CD1c-positive myeloid dendritic cell (primary cell): Measurements from ENCODE around the gene ATAD2B.

Source experiments
- DNase-seq: peaks from one replicate; pipeline ENCODE4 v3.0.0-alpha.2; 2016; ENCODE audit errors: extremely low spot score

The ATAD2B gene

GRCh38 chr2:23837871-23838270 lies 89.1 kb downstream of the ATAD2B start:
- DNase-seq: no peak

GRCh38 chr2:23836971-23837565 lies 89.9 kb downstream of the ATAD2B start:
- no peak for DNase-seq

DNA sequence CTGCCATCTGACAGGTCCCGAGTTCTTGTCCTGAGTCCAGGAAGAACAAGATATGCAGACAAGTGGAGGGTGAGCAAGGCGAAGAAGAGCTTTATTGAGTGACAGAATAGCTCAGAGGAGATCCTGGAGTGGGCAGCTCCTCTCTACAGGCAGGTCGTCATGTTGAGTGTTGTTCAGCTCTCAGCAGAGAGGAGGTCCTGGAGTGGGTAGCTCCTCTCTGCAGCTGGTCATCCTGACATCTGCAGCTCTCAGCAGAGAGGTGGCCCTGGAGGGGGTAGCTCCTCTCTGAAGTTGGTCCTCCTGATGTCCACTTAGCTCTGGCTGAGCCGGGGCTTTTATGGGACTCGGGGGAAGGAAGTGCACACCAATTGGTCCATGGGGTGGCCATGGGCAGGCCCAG lies 90.4 kb downstream of the ATAD2B start:
- DNase-seq: no peak

GRCh38 chr2:23835988-23836387 lies 90.9 kb downstream of the ATAD2B start:
- DNase-seq: no peak

- DNase-seq: no peak
These were observed 91.5 kb downstream of the ATAD2B start for GRCh38 chr2:23835423-23835822.

GRCh38 chr2:23828986-23829385 lies 97.9 kb downstream of the ATAD2B start:
- DNase-seq: no peak

GRCh38 chr2:23828256-23828980 lies 98.5 kb downstream of the ATAD2B start:
- DNase-seq: no peak

DNA sequence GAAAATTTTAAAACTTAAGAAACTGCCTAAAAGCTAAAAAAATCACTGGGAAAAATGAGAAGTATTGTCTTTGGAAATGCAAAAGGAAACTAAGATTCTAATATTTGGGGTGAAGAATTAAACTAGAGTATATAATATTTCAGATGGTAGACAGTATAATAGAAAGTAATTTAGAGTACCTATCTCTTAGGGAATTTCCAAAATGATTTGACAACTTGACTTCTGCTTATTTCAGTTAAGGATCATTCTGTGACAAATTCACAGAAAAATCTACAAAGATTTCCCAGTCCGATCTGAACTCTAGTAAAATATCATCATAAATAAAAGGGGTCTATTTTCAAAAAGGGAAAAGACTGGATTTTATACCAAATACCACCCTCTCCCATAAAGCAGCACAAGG lies 99.6 kb downstream of the ATAD2B start:
- DNase-seq: peak; percentile 9

DNA sequence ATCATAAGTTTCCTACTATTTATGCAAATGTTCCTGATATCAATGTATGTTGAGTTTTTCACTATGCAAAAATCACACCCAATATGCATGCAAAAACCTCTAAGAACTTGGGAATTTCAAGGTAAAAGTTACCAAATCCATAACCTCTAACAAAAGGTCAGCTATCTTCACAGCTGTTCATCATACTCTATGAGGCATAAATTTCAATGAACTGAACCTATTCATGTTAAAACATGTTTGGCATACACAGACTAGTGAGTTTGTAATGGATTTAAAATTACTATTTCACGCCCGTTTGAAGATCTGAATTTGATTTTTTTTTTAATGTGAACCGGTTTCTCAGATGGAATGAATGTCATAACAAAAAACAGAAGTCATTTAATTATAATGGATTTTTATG lies 100.2 kb downstream of the ATAD2B start:
- DNase-seq: no peak

GRCh38 chr2:23826040-23826439 lies 100.9 kb downstream of the ATAD2B start:
- peak; percentile 41 for DNase-seq

DNA sequence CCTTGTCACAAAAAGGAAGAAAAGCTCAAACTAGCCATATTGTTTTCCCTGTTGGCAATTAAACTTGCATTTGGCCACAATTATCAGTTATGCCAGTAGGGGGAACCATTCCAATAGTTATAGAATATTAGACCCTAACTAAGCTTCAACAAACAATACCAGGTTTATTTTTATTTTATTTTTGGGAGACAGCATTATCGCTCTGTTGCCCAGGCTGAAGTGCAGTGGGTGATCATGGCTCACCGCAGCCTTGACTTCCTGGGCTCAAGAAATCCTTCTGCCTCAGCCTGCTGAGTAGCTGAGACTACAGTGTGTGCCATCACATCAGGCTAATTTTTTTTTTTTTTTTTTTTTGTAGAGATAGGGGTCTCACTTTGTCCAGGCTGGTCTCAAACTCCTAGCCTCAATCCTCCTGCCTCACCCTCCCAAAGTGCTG lies 102.1 kb downstream of the ATAD2B start:
- peak; percentile 66 for DNase-seq

- no peak for DNase-seq
These were observed 103.1 kb downstream of the ATAD2B start for GRCh38 chr2:23823863-23824262.

- no peak for DNase-seq
These were observed 112.0 kb downstream of the ATAD2B start for GRCh38 chr2:23814963-23815362.

DNA sequence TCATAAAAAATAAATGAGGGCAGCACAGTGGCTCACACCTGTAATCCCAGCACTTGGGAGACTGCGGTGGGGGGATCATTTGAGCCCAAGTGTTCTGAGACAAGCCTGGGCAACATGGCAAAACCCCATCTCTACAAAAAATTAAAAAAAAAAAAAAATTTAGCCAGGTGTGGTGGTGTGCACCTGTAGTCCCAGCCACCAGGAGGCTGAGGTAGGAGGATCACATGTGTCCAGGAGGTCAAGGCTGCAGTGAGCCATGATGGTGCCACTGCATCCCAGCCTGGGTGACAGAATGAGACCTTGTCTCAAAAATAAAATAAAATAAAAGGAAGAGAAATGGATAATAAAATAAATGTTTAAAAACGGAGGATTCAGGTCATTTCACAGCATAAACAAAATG lies 113.5 kb downstream of the ATAD2B start:
- DNase-seq: no peak

DNA sequence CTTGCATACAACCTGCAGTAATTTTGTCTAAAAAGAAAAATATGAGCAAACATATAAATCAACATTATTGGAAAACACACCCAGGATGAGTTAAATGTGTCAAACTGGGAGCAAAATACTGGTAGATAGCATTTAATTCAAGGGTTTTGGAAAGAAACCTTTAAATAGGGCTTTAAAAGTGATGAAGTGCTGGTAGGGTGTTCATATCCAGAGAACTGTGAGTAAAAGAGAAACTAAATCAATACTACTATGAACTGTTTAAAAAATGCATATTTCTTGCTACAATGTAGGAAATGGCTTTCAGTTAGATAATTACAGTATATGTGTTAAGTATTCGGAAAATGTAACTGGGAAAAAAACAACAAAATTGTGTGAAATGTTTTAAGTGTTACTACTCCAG lies 117.8 kb downstream of the ATAD2B start:
- no peak for DNase-seq

DNA sequence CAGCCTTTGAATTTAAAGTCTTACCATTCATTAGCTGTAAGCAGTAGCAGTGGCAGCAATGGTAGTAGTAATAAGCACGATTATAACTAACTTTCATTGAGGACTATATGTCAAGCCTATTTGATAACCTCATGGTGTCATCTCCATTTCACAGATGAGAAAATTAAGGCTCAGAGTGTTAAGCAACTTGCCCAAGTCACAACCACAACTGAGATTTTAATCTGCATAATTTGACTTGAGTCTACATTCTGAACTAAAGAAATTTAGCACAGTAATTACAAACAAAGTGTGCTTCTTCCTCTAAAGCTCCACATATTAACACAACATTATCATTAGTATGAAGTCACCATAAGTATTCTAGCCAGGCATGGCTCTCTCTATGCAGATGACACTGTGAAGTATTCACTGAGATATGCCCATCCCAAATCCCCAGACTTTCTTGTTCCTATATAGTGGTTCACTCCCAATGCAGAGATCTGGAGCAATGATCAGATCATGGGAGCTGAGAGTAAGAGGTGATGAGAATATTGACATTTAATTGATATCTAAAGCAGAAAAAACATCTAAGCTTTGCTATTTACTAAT lies 120.2 kb downstream of the ATAD2B start:
- no peak for DNase-seq

DNA sequence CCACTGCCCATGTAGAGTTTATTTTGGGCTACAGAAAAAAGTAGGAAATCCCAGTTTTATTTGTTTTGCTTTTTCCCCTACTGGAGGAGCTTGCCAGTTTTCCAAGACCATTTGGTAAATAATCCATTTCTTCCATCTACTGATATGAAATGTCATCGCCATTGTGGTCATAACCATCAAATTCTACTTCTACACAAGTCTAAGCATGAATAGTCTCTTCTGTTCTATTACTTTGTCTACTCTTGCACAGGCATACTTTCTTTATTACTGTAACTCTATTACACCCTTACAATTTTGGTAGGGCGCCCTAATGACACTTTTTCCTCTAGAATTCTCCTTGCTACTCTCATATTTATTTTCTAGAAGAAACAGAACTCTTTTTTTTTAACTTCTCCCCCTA lies 120.7 kb downstream of the ATAD2B start:
- DNase-seq: no peak

DNA sequence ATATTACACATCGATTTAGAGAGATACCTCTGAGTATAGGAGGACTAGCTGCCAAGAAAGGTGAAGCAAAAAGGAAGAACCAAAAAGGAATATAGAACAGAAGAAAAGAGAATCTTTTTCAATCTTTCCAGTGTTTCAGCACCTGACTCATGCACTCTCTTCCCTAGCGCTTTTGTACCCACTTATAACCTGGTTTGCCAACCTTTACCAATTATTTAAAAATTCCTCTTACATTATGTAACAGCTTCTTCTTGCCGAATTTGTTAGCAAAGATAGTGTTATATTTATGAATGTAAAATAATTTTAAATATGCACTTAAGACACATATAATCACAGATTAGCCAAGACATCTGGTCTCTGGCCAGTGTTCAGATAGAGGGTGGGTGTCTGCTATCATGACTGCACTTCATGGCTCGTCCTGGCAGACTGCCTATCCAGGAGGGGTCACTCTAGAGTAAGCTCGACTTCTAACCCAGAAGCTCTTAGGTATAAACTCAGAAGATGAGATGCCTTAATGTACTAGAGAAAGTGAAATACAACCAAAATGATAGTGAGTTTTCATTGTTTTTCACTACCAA lies 122.9 kb downstream of the ATAD2B start:
- no peak for DNase-seq

GRCh38 chr2:23803264-23803964 lies 123.5 kb downstream of the ATAD2B start:
- DNase-seq: no peak

GRCh38 chr2:23801396-23801795 lies 125.5 kb downstream of the ATAD2B start:
- DNase-seq: peak; percentile 13

DNA sequence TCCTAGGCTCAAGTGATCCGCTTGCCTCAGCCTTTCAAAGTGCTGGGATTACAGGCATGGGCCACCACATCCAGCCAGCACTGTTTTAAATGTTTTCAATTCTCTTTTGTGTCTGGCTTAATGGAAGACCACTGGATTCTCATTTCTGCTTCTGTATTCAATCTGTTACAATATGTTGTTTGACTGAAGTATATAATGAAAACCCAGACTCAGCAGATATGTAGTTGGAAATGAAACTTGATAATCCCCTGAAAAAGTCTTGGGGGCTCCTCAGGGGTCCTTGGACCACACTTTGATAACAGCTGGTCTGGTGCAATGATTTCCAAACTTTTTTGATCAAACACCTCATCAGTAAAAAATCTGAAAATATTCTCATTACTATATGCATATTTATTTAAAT lies 132.7 kb downstream of the ATAD2B start:
- DNase-seq: peak; percentile 8

GRCh38 chr2:23793476-23793875 lies 133.4 kb downstream of the ATAD2B start:
- DNase-seq: peak; percentile 38
